HG03342 (cell line): Measurements from ENCODE around the gene ABCC4.
"Not testable (repeated sequence)": the region's sequence is repeated elsewhere in the genome, so short reads cannot be mapped to it uniquely, and the experiment has no call there.

Source experiments
- ATAC-seq: cut with Tn5 transposase; IDR thresholded peaks from one replicate; pipeline ENCODE4 v1.9.1; 2021; ENCODE audit warnings: mild to moderate bottlenecking, moderate library complexity; ENCODE audit not compliant: unreplicated experiment

Gene ABCC4

DNA sequence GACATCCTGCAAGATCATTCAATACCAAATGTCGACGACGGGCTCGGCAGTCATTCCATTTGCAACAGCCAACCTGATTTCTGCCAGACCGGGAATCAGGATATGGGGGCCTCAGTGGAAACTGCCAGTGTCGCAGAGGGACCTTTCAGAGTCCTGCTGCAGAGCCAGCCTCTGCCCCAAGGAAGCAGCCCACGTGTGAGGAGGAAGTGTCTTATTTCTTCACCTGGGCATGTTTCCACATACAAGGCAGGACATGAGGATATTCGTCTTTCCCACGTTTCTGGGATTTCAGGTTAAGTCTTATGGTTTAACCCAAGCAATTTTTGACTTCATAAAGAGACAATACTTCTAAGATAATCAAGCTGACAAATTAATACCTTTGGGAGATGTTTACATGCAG, 69.9 kb downstream of the ABCC4 start:
- no peak for ATAC-seq

DNA sequence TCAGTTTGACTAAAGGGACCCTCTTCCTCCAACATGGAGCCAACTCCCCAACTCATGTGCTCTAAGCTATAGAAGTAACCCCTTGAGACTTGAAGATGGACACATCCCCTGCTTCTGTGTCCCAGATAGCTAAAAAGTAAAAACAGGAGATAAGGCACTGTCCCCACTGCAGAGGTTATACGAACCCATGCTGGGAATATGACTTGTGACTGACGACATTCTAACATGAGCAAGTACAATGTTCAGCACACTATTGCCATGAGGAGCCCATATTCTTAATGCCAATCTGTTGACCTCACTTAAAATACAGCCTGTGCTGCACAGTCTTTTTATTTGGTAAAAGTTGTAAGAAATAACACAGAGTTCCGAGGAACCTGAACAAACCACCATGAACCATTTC, 71.4 kb downstream of the ABCC4 start:
- no peak for ATAC-seq

- ATAC-seq: no peak
Observed at GRCh38 chr13:95228130-95228529, 73.1 kb downstream of the ABCC4 start.

- peak; percentile 85 for ATAC-seq
Observed at GRCh38 chr13:95226932-95227695, 74.1 kb downstream of the ABCC4 start.

GRCh38 chr13:95226476-95226875, 74.8 kb downstream of the ABCC4 start:
- peak; percentile 11 for ATAC-seq

DNA sequence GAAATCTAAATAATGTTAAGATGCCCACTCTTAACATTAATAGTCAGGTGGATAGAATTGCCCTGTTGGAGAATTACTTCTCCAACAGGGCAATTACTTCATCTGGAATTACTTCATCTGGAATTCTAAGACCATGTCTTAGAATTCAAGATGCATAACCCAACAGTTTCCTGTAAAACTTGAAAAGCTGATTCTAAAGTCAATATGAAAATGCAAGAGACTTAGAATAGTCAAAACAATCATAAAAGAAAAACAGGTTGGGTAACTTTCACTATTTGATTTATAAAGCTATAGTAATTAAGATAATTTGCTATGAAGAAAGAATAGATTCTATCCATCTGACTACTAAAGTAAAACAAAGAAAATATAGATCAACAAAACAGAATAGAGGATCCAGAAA, 75.2 kb downstream of the ABCC4 start:
- ATAC-seq: no peak

DNA sequence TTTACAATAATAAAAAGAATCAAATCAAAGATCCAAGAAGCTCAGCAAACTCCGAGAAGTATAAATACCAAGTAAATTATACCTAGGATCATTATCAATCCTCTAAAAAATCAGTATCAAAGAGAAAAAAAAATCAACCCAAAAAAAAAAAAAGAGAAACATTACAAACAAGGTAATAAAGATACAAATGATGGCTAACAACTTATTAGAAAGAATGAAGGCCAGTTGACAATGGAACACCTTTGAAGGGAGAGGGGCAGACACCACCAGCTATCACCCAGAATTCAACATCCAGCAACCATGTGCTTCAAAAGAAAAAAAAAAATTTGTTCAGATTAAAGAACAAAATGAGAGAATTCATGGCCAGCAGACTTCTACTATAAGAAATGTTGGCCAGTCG, 77.2 kb downstream of the ABCC4 start:
- ATAC-seq: no peak

GRCh38 chr13:95222733-95223018, 78.6 kb downstream of the ABCC4 start:
- ATAC-seq: peak; percentile 38

DNA sequence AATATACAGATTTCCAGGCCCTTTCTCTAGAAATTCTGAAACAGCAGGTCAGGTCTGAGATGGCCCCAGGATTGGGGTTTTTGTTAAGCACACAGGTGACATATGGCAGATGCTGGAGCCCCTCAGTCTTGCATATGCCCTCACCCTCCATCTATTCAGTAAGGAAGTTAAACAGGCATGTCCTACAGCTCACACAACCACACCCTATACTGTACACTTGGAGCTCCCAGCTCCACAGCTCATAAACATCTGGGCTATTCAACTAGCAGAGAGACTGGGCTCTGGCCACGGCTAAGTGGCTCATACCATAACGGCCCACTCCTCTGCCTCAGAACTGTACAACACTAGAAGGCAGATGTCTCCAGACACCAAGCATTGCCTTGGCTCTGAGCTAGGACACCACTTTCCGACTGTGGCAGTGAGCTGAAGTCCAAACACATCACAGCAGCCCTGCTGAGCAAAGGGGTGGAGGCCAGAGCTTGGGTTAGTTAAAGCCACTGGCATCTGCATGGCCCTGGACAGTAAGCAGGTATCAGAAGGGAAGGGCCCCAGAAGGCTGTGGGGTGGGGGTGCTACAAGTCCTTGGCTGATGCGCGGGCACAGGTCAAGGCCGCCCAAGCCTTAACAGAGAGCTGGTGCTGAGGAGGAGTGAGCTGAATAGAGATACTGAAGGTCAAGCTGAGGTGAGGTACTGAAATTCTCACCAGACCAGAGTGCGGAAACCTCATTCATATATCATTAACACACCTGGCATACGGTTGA, 79.1 kb downstream of the ABCC4 start:
- peak; percentile 45 for ATAC-seq

DNA sequence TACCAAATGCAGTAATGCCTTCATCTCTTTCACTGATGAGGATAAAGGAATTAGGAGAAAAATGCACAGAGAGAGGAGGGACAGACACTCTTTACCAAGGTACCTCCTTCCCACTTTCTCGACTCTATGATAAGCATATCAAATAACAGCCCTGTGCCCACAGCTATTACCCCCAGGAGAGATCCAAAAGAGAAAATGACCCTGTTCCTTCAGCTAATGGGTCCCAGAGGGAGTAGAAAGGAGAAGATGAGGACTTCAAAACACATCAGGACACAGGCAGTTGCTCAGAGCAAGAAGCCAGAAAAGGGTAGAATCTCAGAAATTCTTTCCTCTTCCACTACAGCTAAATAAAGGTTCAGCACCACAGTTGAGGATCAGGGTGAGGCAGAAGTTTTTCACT, 80.6 kb downstream of the ABCC4 start:
- ATAC-seq: no peak

GRCh38 chr13:95217920-95218830, 83.1 kb downstream of the ABCC4 start:
- no peak for ATAC-seq

DNA sequence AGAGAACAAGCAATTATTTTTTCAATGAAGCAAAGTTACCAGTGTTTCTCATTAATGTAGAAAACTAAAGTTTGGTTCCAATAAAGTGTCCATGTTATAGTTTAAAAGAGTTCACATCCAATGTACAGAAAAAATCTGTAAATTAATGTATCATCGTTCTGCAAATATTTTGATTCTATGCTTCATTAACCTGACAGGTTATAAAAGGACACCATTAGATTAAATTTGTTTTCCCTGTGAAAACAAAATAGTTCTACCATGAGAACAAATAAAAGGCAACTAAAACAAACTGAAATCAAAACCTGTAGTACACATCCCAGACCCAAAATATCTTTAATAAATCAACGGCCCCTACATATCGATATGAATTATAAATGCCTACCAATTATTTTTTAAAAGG, 85.1 kb downstream of the ABCC4 start:
- no peak for ATAC-seq

DNA sequence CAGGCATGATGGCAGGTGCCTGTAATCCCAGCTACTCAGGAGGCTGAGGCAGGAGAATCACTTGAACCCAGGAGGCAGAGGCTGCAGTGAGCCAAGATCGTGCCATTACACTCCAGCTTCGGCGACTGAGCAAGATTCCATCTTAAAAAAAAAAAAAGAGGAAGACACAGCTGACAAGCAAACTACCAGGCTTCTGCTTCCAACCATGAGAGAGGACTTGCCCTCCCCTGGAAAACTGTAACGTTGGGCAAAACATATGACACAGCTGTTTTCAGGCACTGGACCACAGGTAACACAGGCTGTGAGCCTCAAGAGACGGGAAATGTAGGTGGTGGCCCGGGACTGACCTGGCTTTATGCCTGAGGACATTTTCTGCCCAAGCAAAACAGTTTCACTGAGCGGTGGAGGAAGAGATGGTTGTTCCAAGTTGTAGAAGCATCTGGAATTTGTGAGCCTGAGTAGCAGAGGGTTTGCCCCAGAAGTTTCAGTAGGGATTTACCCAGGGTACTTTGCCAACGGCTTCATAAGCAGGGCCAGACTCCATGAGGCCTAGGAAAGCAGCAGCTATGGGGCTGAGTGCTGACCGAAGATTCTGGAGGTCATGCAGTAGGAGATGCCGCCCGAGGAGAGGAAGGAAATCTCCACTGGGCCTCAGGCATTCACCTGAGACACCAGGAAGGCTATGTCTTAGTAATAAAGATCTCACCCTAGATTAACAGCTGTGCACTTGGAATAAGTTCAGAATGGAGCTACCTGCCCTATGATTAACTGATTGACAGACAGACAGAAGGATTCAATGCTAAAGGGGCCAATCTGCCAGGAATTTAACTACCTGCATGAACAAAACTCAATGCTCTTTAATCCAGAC, 88.0 kb downstream of the ABCC4 start:
- ATAC-seq: no peak

GRCh38 chr13:95209109-95209508, 92.1 kb downstream of the ABCC4 start:
- ATAC-seq: no peak

GRCh38 chr13:95207769-95208366, 93.4 kb downstream of the ABCC4 start:
- peak; percentile 92 for ATAC-seq

- no peak for ATAC-seq
Observed at GRCh38 chr13:95206116-95206515, 95.1 kb downstream of the ABCC4 start.

DNA sequence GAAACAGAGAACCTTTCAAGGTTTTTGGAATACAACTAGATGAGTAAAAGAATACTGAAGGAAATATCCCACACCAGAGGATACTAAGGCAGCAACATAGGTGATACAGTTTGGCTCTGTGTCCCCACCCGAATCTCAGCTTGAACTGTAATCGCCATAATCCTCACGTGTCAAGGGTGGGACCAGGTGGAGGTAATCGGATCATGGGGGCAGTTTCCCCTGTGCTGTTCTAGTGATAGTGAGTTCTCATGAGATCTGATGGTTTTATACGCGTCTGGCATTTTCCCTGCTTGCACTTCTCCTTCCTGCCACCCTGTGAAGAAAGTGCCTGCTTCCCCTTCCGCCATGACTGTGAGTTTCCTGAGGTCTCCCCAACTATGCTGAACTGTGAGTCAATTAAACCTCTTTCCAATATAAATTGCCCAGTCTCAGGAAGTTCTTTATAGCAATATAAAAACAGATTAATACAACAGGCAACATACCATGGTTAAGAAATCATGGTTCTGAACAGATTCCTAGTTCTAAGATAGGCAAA, 97.0 kb downstream of the ABCC4 start:
- no peak for ATAC-seq

- ATAC-seq: no peak
Observed at GRCh38 chr13:95201814-95202651, 99.2 kb downstream of the ABCC4 start.

GRCh38 chr13:95200386-95200957, 100.8 kb downstream of the ABCC4 start:
- not testable (repeated sequence) for ATAC-seq
